Activated effector memory CD4-positive, alpha-beta T cell treated with Interleukin-2 at 50 U/mL for 16 hours (primary cell): ENCODE measurements around the gene ADCY1.
A peak's percentile ranks its signal among the peaks of the same experiment; 100 is the strongest.
"Not testable (repeated sequence)": the region's sequence is repeated elsewhere in the genome, so short reads cannot be mapped to it uniquely, and the experiment has no call there.

ENCODE experiments used
- DNase-seq: peaks from one replicate; pipeline ENCODE4 v3.0.0-alpha.2; 2020

Gene ADCY1

DNA sequence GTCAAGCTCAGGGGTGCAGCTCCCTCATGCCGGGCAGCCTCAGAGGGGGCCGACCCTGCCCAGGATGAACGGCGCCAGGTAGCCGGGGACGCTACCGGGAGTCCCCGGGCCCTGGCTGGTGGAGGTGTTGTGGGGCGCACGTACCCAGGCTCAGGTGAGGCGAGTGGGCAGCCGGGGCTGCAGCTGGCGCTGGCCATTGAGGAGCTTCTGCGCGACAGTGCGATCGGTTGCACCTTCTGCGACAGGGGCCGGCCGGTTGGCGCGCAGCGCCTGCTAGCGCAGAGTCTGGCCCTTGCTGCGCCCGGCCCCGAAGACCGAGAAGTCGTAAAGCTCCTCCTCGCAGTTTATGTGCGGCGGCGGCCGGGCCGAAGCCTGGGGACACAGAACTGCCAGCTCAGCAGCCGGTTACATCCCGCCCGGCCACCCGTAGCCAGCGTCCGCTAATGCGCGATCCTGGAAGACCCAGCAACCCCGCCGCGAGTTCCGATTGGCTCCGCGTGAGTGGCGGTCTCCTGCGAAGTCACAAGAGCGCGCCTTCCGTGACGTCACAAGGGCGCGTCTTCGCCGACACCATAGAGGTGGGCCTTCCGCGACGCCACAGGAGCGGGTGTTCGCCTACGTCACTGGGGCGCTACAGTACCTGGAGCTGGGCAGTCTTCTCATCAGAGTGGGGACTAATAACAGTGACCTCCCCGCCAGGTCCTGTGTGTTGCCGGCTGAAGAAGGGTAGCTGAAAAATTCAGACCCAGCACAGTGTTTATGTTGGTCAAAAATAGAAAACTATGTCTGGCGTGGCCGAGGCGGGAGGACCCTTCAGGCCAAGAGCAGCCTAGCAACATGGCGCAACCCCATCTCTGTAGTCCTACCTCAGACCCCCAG lies 194.6 kb downstream of the ADCY1 start:
- DNase-seq, result peak; percentile 93

DNA sequence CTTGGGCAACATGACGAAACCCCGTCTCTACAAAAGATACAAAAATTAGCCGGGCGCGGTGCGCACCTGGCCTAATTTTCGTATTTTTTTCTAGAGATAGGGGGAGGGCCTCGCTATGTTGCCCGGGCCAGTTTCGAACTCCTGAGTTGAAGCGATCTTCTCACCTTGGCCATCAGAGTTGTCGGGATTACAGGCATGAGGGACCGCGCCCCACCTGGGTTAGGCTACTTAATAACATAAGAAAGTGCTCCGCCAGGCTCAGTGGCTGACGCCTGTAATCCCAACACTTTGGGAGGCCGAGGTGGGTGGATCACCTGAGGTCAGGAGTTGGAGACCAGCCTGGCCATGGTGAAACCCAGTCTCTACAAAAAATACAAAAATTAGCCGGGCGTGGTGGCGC lies 195.5 kb downstream of the ADCY1 start:
- not testable (repeated sequence) for DNase-seq
